ENCODE results near the gene DCTN2. TPM values are rescaled to one million over a fixed set of nuclear protein-coding genes. Genes with fewer than 3 reads are reported as not detected.

DCTN2 gene
- polyA plus RNA-seq, 1 experiment, result 167 TPM

DNA sequence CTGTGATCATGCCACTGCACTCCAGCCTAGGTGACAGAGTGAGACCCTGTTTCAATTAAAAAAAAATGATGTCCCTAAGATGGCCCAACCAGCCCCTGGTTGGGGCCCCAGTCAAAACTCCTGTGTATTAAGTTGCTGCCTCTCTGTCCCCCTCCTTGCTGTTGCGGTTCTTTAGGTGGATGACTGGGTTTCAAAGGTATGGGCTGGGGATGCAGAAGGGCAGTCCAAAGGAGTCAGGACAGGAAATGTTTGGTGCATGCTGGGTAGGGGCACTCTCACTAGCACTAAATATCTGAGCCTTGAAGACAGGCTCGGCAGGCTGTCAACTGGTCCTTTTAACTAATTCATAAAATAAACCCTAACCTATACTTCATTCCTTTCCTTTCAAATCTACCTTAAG lies 32.0 kb upstream of the DCTN2 start:
- TF ChIP-seq, protein P1, sequence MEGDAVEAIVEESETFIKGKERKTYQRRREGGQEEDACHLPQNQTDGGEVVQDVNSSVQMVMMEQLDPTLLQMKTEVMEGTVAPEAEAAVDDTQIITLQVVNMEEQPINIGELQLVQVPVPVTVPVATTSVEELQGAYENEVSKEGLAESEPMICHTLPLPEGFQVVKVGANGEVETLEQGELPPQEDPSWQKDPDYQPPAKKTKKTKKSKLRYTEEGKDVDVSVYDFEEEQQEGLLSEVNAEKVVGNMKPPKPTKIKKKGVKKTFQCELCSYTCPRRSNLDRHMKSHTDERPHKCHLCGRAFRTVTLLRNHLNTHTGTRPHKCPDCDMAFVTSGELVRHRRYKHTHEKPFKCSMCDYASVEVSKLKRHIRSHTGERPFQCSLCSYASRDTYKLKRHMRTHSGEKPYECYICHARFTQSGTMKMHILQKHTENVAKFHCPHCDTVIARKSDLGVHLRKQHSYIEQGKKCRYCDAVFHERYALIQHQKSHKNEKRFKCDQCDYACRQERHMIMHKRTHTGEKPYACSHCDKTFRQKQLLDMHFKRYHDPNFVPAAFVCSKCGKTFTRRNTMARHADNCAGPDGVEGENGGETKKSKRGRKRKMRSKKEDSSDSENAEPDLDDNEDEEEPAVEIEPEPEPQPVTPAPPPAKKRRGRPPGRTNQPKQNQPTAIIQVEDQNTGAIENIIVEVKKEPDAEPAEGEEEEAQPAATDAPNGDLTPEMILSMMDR (IDR thresholded peaks at IDR 0.05; ENCODE audit: insufficient read depth, low read depth, low read length), result no peak
- H3K36me3 ChIP-seq (ENCODE audit: control insufficient read depth, insufficient read depth, low read length), result peaks cover 1% of the 10 kb centered on the region
- no peak overlapping the region for H3K4me3 ChIP-seq (ENCODE audit: low read depth, low read length)
- no peak for DNase-seq (ENCODE audit: low read depth)
- CTCF ChIA-PET, result interaction anchor here (1.0 to 8.4 kb wide), 3 partner anchors 10 to 147 kb away, joined by 3 to 257 read pairs (median 4); partner anchors contain the start of gene B4GALNT1
- no peaks in the 10 kb centered on the region for H3K27me3 ChIP-seq (ENCODE audit: control insufficient read depth, insufficient read depth, low read length)
- POLR2A ChIA-PET, result no interaction called here

GRCh38 chr12:57577981-57578758 lies 31.2 kb upstream of the DCTN2 start:
- TF ChIP-seq, protein P1 (IDR thresholded peaks at IDR 0.05; ENCODE audit: insufficient read depth, low read depth, low read length), result no peak
- ChIA-PET POLR2A (no interaction called here), CTCF (interaction anchor here (0.6 to 8.4 kb wide), 2 partner anchors 49 to 131 kb away, joined by 3 to 257 read pairs; partner anchors contain the start of gene B4GALNT1)
- Histone ChIP-seq H3K36me3 (ENCODE audit: control insufficient read depth, insufficient read depth, low read length) (peaks cover 1% of the 10 kb centered on the region), H3K4me3 (ENCODE audit: low read depth, low read length) (no peak overlapping the region), H3K27me3 (ENCODE audit: control insufficient read depth, insufficient read depth, low read length) (no peaks in the 10 kb centered on the region)
- DNase-seq (ENCODE audit: low read depth), result no peak

DNA sequence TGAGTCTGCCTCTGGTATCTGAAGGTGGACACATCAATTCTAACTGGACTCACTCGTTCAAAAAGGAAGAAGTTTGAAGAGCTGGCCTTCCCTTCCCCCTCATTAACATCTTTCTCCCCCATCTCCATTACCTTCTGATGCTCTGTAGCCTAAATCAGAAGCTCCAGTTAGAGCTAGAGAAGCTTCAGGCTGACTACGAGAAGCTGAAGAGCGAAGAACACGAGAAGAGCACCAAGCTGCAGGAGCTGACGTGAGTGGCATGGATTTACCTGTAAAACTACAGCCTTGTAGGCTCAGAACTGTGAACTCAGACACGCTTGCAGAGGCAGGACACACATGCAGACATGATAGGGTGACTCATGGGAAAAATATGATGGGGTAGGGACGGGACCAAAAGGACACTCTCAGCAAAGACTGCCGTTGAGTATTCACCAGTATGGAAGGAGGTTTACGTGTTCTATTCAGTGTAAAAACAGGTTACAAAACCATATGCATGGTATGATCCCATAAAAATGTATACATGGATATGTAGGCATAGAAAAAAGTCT lies 29.7 kb upstream of the DCTN2 start:
- no peak for DNase-seq (ENCODE audit: low read depth)
- H3K36me3 ChIP-seq (ENCODE audit: control insufficient read depth, insufficient read depth, low read length), result peaks cover 1% of the 10 kb centered on the region
- ChIA-PET CTCF (interaction anchor here (0.6 to 6.9 kb wide), 5 partner anchors 8 to 56 kb away, joined by 3 to 56 read pairs (median 6); partner anchors contain the start of genes ARHGEF25 and B4GALNT1), POLR2A (no interaction called here)
- TF ChIP-seq, protein P1 (IDR thresholded peaks at IDR 0.05; ENCODE audit: insufficient read depth, low read depth, low read length), result no peak
- H3K27me3 ChIP-seq (ENCODE audit: control insufficient read depth, insufficient read depth, low read length), result no peaks in the 10 kb centered on the region; the same call in 1 of the 2 replicates
- H3K4me3 ChIP-seq (ENCODE audit: low read depth, low read length), result no peak overlapping the region

DNA sequence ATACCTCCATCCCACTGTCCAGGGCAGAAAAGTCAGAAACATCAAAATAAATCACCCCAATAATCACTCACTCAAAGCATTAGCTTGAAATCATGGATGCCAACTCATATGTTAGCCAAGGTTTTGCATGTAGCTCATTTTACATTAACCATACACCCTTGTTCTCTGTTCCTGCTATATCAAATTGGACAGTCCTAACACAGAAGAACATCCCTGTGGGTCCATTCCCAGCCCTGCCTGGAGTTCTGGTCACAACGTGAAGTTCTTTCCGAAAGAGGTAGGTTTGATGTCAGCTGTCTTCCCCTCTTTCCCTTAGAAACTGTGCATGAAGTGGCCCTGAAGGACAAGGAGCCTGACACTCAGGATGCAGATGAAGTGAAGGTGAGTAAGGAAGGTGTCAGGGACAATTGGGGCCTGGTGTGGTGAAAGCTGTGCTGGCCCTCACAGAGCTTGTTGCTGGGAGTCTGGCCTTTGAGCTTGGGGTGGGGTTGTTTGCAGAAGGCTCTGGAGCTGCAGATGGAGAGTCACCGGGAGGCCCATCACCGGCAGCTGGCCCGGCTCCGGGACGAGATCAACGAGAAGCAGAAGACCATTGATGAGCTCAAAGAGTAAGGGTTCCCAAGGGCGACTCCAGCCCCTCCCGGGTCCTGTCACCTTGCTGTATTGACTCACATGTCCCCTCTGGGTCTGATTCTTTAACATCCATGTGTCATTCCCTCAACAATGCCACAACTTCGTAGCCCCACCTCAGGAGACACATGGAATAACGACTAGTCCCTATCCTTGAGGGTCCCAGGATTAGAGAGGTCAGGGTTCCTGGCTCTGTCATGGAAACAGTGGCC lies 29.0 kb upstream of the DCTN2 start:
- Histone ChIP-seq H3K36me3 (ENCODE audit: control insufficient read depth, insufficient read depth, low read length) (peaks cover 1% of the 10 kb centered on the region), H3K27me3 (ENCODE audit: control insufficient read depth, insufficient read depth, low read length) (no peaks in the 10 kb centered on the region; the same call in 1 of the 2 replicates), H3K4me3 (ENCODE audit: low read depth, low read length) (no peak overlapping the region)
- POLR2A ChIA-PET, result no interaction called here
- no peak for DNase-seq (ENCODE audit: low read depth)
- CTCF ChIA-PET, result interaction anchor here (0.6 to 6.9 kb wide), 7 partner anchors 9 to 118 kb away, joined by 3 to 56 read pairs (median 4); partner anchors contain the start of genes ARHGEF25, B4GALNT1 and OS9
- TF ChIP-seq, protein P1 (IDR thresholded peaks at IDR 0.05; ENCODE audit: insufficient read depth, low read depth, low read length), result no peak

Measured in BJ (cell line).